Neural crest cell (in vitro differentiated cells): ENCODE measurements around the gene BRSK1. TPM values are rescaled to one million over a fixed set of nuclear protein-coding genes. Genes with fewer than 3 reads are reported as not detected.
A peak's percentile ranks its signal among the peaks of the same experiment; 100 is the strongest.

Experiments
- DNase-seq: peaks from one replicate; pipeline ENCODE4 v3.0.0; 2021; ENCODE audit warnings: low read depth, mixed read lengths, low spot score
- H3K27ac Mint-ChIP-seq: one replicate; pipeline ENCODE4 v1.8.0; 2021; ENCODE audit warnings: mild to moderate bottlenecking, mixed read lengths; ENCODE audit not compliant: unreplicated experiment
- H3K27me3 Mint-ChIP-seq: 2 replicates; pipeline ENCODE4 v1.8.0; 2021; ENCODE audit warnings: low read depth, mild to moderate bottlenecking, mixed read lengths
- H3K36me3 Mint-ChIP-seq: 2 replicates; pipeline ENCODE4 v1.8.0; 2021; ENCODE audit warnings: low read depth, mild to moderate bottlenecking, mixed read lengths
- H3K4me1 Mint-ChIP-seq: 2 replicates; pipeline ENCODE4 v1.8.0; 2021; ENCODE audit warnings: mixed read lengths
- H3K4me3 Mint-ChIP-seq: one replicate; pipeline ENCODE4 v1.8.0; 2021; ENCODE audit warnings: mild to moderate bottlenecking, mixed read lengths
- H3K9me3 Mint-ChIP-seq: 2 replicates; pipeline ENCODE4 v1.8.0; 2021; ENCODE audit warnings: mixed read lengths
- CTCF ChIP-seq: fragments of 200-600 bp; sonication (generic); conservative IDR thresholded peaks from 2 replicates; pipeline ENCODE4 v1.5.0; 2021; ENCODE audit warnings: antibody characterized with exemption, mild to moderate bottlenecking
- total RNA-seq: library from RNA; stranded (reverse); gene quantifications from 2 replicates; pipeline ENCODE4 v1.2.1, GENCODE V29; 2021

Gene BRSK1
- total RNA-seq, 1 donor from 2014 or later: 50.0 TPM

GRCh38 chr19:55341171-55341588 lies 57.4 kb downstream of the BRSK1 start:
- H3K9me3 Mint-ChIP-seq: no peaks in the 10 kb centered on the region
- DNase-seq: peak; percentile 50
- peaks cover 6% of the 10 kb centered on the region for H3K27me3 Mint-ChIP-seq
- peaks cover 28% of the 10 kb centered on the region for H3K4me1 Mint-ChIP-seq
- TF ChIP-seq CTCF: no peak
- peak overlapping the region; percentile 86 for H3K27ac Mint-ChIP-seq
- no peaks in the 10 kb centered on the region for H3K36me3 Mint-ChIP-seq
- H3K4me3 Mint-ChIP-seq: peak overlapping the region; percentile 88

- H3K4me3 Mint-ChIP-seq: peak overlapping the region; percentile 88
- H3K27ac Mint-ChIP-seq: peak overlapping the region; percentile 86
- no peaks in the 10 kb centered on the region for H3K36me3 Mint-ChIP-seq
- no peak for DNase-seq
- peaks cover 5% of the 10 kb centered on the region for H3K27me3 Mint-ChIP-seq
- H3K4me1 Mint-ChIP-seq: peaks cover 28% of the 10 kb centered on the region
- TF ChIP-seq CTCF: no peak
- H3K9me3 Mint-ChIP-seq: no peaks in the 10 kb centered on the region
These were observed 58.1 kb downstream of the BRSK1 start for GRCh38 chr19:55341595-55342531.

GRCh38 chr19:55344444-55344843 lies 60.6 kb downstream of the BRSK1 start:
- no peaks in the 10 kb centered on the region for H3K9me3 Mint-ChIP-seq
- H3K4me1 Mint-ChIP-seq: peaks cover 23% of the 10 kb centered on the region
- H3K4me3 Mint-ChIP-seq: no peak overlapping the region
- H3K27ac Mint-ChIP-seq: no peak overlapping the region
- peaks cover 4% of the 10 kb centered on the region for H3K27me3 Mint-ChIP-seq
- H3K36me3 Mint-ChIP-seq: no peaks in the 10 kb centered on the region
- DNase-seq: no peak
- TF ChIP-seq CTCF: no peak

GRCh38 chr19:55345101-55345817 lies 61.5 kb downstream of the BRSK1 start:
- H3K36me3 Mint-ChIP-seq: no peaks in the 10 kb centered on the region
- H3K27ac Mint-ChIP-seq: peak overlapping the region; percentile 85
- H3K4me3 Mint-ChIP-seq: peak overlapping the region; percentile 34
- no peak for TF ChIP-seq CTCF
- H3K4me1 Mint-ChIP-seq: peaks cover 19% of the 10 kb centered on the region
- no peak for DNase-seq
- no peaks in the 10 kb centered on the region for H3K9me3 Mint-ChIP-seq
- peaks cover 2% of the 10 kb centered on the region for H3K27me3 Mint-ChIP-seq

GRCh38 chr19:55345818-55346724 lies 62.3 kb downstream of the BRSK1 start:
- TF ChIP-seq CTCF: no peak
- no peak for DNase-seq
- no peaks in the 10 kb centered on the region for H3K36me3 Mint-ChIP-seq
- H3K4me3 Mint-ChIP-seq: no peak overlapping the region
- peaks cover 15% of the 10 kb centered on the region for H3K4me1 Mint-ChIP-seq
- H3K27me3 Mint-ChIP-seq: peaks cover 9% of the 10 kb centered on the region
- no peak overlapping the region for H3K27ac Mint-ChIP-seq
- H3K9me3 Mint-ChIP-seq: no peaks in the 10 kb centered on the region
